Stimulated activated CD8-positive, alpha-beta memory T cell treated with anti-CD3 and anti-CD28 coated beads, Interleukin-4, amount 100 ng/mL, for 1 hour (primary cell): ENCODE data around the gene HOXA10.

Experiments
- DNase-seq, 2 donors: peaks; one replicate each; pipeline ENCODE4 v3.0.0-alpha.2; 2020; ENCODE audit warnings: low read depth in 2 of 2, low spot score in 1 of 2

The HOXA10 gene

GRCh38 chr7:27191833-27192545 lies 17.9 kb upstream of the HOXA10 start:
- DNase-seq, result no peak

GRCh38 chr7:27191161-27191731 lies 17.1 kb upstream of the HOXA10 start:
- DNase-seq, result no peak

- no peak for DNase-seq
Measured at GRCh38 chr7:27189997-27190748, 16.1 kb upstream of the HOXA10 start.

GRCh38 chr7:27189295-27189996 lies 15.3 kb upstream of the HOXA10 start:
- DNase-seq, result no peak

GRCh38 chr7:27188386-27189294 lies 14.5 kb upstream of the HOXA10 start:
- DNase-seq, result no peak

GRCh38 chr7:27187475-27188385 lies 13.6 kb upstream of the HOXA10 start:
- no peak for DNase-seq

GRCh38 chr7:27186668-27187474 lies 12.8 kb upstream of the HOXA10 start:
- DNase-seq, result no peak

- no peak for DNase-seq
Measured at GRCh38 chr7:27185854-27186667, 11.9 kb upstream of the HOXA10 start.

GRCh38 chr7:27185013-27185853 lies 11.1 kb upstream of the HOXA10 start, which contains the start of gene HOXA11:
HOXA11 (minus strand) TSS chr7:27185232; CDS start chr7:27185144, 88 bp downstream.
- DNase-seq, result no peak

GRCh38 chr7:27184337-27185012 lies 10.4 kb upstream of the HOXA10 start:
- no peak for DNase-seq

GRCh38 chr7:27183682-27184336 lies 9.7 kb upstream of the HOXA10 start:
- DNase-seq, result no peak

- no peak for DNase-seq
Measured at GRCh38 chr7:27182861-27183681, 9.0 kb upstream of the HOXA10 start.

- DNase-seq, result no peak
Measured at GRCh38 chr7:27182285-27182841, 8.2 kb upstream of the HOXA10 start.

GRCh38 chr7:27181795-27182275 lies 7.7 kb upstream of the HOXA10 start:
- DNase-seq, result no peak
